CD8-positive, alpha-beta memory T cell (primary cell): ENCODE data around the gene PYGM. TPM values are rescaled to one million over a fixed set of nuclear protein-coding genes. Genes with fewer than 3 reads are reported as not detected.

Experiments
- CTCF ChIA-PET: fragments of 350-600 bp; sonication (Branson Sonifier 250); formaldehyde crosslinking; loops from one replicate; lab custom pipeline; 2021; ENCODE audit warnings: antibody characterized with exemption; lab: Charles Lee
- POLR2A ChIA-PET: fragments of 350-600 bp; sonication (Branson Sonifier 250); formaldehyde crosslinking; loops from one replicate; lab custom pipeline; 2021; ENCODE audit warnings: antibody characterized with exemption; lab: Charles Lee
- DNase-seq, 5 donors: peaks; one replicate each; pipeline versions ENCODE4 v3.0.0 to v3.0.0-alpha.2; 2020 to 2022; ENCODE audit warnings: mixed read lengths in 1 of 5
- H3K27ac ChIP-seq: one replicate; pipeline ENCODE4 v1.7.0; 2013; ENCODE audit warnings: low read depth, mild to moderate bottlenecking, low read length, moderate library complexity
- H3K27me3 ChIP-seq: 2 replicates; pipeline ENCODE4 v1.7.0; 2013; ENCODE audit warnings: low read length, mild to moderate bottlenecking; ENCODE audit not compliant: insufficient read depth, poor library complexity, severe bottlenecking
- H3K36me3 ChIP-seq: 2 replicates; pipeline ENCODE4 v1.7.0; 2013; ENCODE audit warnings: mild to moderate bottlenecking, low read length, moderate library complexity; ENCODE audit not compliant: insufficient read depth
- H3K4me1 ChIP-seq: 2 replicates; pipeline ENCODE4 v1.7.0; 2013; ENCODE audit warnings: mild to moderate bottlenecking, low read length, moderate library complexity; ENCODE audit not compliant: insufficient read depth
- H3K4me3 ChIP-seq: 2 replicates; pipeline ENCODE4 v1.7.0; 2013; ENCODE audit warnings: mild to moderate bottlenecking, low read length
- H3K9me3 ChIP-seq: 2 replicates; pipeline ENCODE4 v1.7.0; 2013; ENCODE audit warnings: mild to moderate bottlenecking, low read length
- H3K27ac Mint-ChIP-seq, 8 donors: one replicate each; pipeline ENCODE4 v1.8.0; 2020 to 2021; ENCODE audit warnings: mixed read lengths in 8 of 8, mild to moderate bottlenecking in 6 of 8, inconsistent platforms in 3 of 8, moderate library complexity in 3 of 8
- H3K27me3 Mint-ChIP-seq, 2 donors: one replicate each; pipeline ENCODE4 v1.8.0; 2020 to 2021; ENCODE audit warnings: mixed read lengths in 2 of 2, mild to moderate bottlenecking in 1 of 2, moderate library complexity in 1 of 2
- H3K36me3 Mint-ChIP-seq, 3 donors: one replicate each; pipeline ENCODE4 v1.8.0; 2020 to 2021; ENCODE audit warnings: mixed read lengths in 3 of 3, inconsistent platforms in 1 of 3, mild to moderate bottlenecking in 1 of 3
- H3K4me1 Mint-ChIP-seq, 3 donors: one replicate each; pipeline ENCODE4 v1.8.0; 2020 to 2021; ENCODE audit warnings: mixed read lengths in 3 of 3, inconsistent platforms in 1 of 3, mild to moderate bottlenecking in 1 of 3
- H3K4me3 Mint-ChIP-seq, 7 donors: one replicate each; pipeline ENCODE4 v1.8.0; 2020 to 2021; ENCODE audit warnings: mixed read lengths in 7 of 7, mild to moderate bottlenecking in 6 of 7, moderate library complexity in 4 of 7, inconsistent platforms in 2 of 7
- H3K9me3 Mint-ChIP-seq, 5 donors: one replicate each; pipeline ENCODE4 v1.8.0; 2020 to 2022; ENCODE audit warnings: mixed read lengths in 5 of 5, mild to moderate bottlenecking in 3 of 5, moderate library complexity in 2 of 5, inconsistent platforms in 1 of 5
- polyA plus RNA-seq: library from polyadenylated mRNA; unstranded; fragments of 300-500 nt; fragmentation: Illumina TruSeq; gene quantifications from one replicate; pipeline ENCODE4 v1.2.3, GENCODE V29; 2021
- total RNA-seq, 2 experiments: library from RNA; stranded (reverse); gene quantifications; one replicate each; pipeline ENCODE4 v1.2.3, GENCODE V29; 2021

Gene PYGM
- total and polyA plus RNA-seq, 3 experiments from 2014 or later, result 0.15 to 2.2 (median 2.2) TPM

GRCh38 chr11:64726211-64726641, 33.5 kb downstream of the PYGM start:
- Histone ChIP-seq H3K9me3 (no peaks in the 10 kb centered on the region), H3K4me1 (peaks cover 6% of the 10 kb centered on the region), H3K36me3 (peaks cover 14% of the 10 kb centered on the region), H3K4me3 (no peak overlapping the region), H3K27me3 (peaks cover 6% of the 10 kb centered on the region), H3K27ac (no peak overlapping the region)
- H3K4me3 Mint-ChIP-seq, result no peak overlapping the region
- H3K4me1 Mint-ChIP-seq, result peaks cover 11 to 20% (median 16%) of the 10 kb centered on the region in 3 donors
- peaks cover 7 to 12% of the 10 kb centered on the region in 2 donors for H3K27me3 Mint-ChIP-seq
- H3K9me3 Mint-ChIP-seq, result peaks cover 0 to 2% (median 0%) of the 10 kb centered on the region in 5 donors
- peak overlapping the region in 1 of 8 donors; percentile 66 for H3K27ac Mint-ChIP-seq
- DNase-seq, result no peak
- ChIA-PET POLR2A (interaction anchor here (1.0 kb wide), 1 partner anchor 13 kb away, joined by 3 read pairs; no protein-coding TSS in a partner anchor), CTCF (interaction anchor here (0.6 to 1.2 kb wide), 2 partner anchors 26 to 38 kb away, joined by 3 read pairs; no protein-coding TSS in a partner anchor)
- peaks cover 4 to 41% (median 9%) of the 10 kb centered on the region in 3 donors for H3K36me3 Mint-ChIP-seq

GRCh38 chr11:64724863-64725532, 34.8 kb downstream of the PYGM start:
- Mint-ChIP-seq H3K4me1 (peaks cover 10 to 20% (median 16%) of the 10 kb centered on the region in 3 donors), H3K4me3 (peak overlapping the region in 3 of 7 donors; percentile 17 to 52 (median 50)), H3K9me3 (peaks cover 0 to 2% (median 0%) of the 10 kb centered on the region in 5 donors), H3K27ac (peak overlapping the region in 5 of 8 donors; percentile 27 to 70 (median 52)), H3K36me3 (peaks cover 0 to 31% (median 8%) of the 10 kb centered on the region in 3 donors), H3K27me3 (peaks cover 10 to 22% of the 10 kb centered on the region in 2 donors)
- ChIA-PET CTCF (interaction anchor here (1.2 kb wide), 1 partner anchor 37 kb away, joined by 3 read pairs; no protein-coding TSS in a partner anchor), POLR2A (no interaction called here)
- Histone ChIP-seq H3K36me3 (peaks cover 5% of the 10 kb centered on the region), H3K27me3 (peaks cover 6% of the 10 kb centered on the region), H3K27ac (no peak overlapping the region), H3K9me3 (no peaks in the 10 kb centered on the region), H3K4me1 (peaks cover 6% of the 10 kb centered on the region), H3K4me3 (no peak overlapping the region)
- DNase-seq, result no peak

- H3K4me3 ChIP-seq, result no peak overlapping the region
- H3K27ac Mint-ChIP-seq, result peak overlapping the region in 6 of 8 donors; percentile 42 to 90 (median 65)
Measured at GRCh38 chr11:64723907-64724862, 35.6 kb downstream of the PYGM start.

GRCh38 chr11:64723117-64723906, 36.5 kb downstream of the PYGM start, which contains the start of gene NRXN2:
Gene NRXN2 (minus strand): TSS chr11:64723197. CDS start chr11:64713699, 9,498 bp downstream.
- Histone ChIP-seq H3K27ac (peak within 1 kb of the TSS; percentile 43), H3K27me3 (peaks cover 6% of the 10 kb centered on the region), H3K36me3 (no peaks in the 10 kb centered on the region), H3K9me3 (no peaks in the 10 kb centered on the region), H3K4me1 (peaks cover 6% of the 10 kb centered on the region), H3K4me3 (peak within 1 kb of the TSS; percentile 67)
- H3K4me1 Mint-ChIP-seq, result peaks cover 8 to 20% (median 16%) of the 10 kb centered on the region in 3 donors
- peak; percentile 78 to 87 (median 82) for DNase-seq
- H3K27ac Mint-ChIP-seq, result peak within 1 kb of the TSS in 6 of 8 donors; percentile 42 to 90 (median 65)
- ChIA-PET CTCF (interaction anchor here (1.0 to 1.4 kb wide), 2 partner anchors 21 to 35 kb away, joined by 3 read pairs; no protein-coding TSS in a partner anchor), POLR2A (interaction anchor here (0.6 to 1.4 kb wide), 2 partner anchors 35 to 886 kb away, joined by 5 to 6 read pairs; no protein-coding TSS in a partner anchor)
- H3K36me3 Mint-ChIP-seq, result peaks cover 0 to 19% (median 6%) of the 10 kb centered on the region in 3 donors
- peaks cover 13 to 37% of the 10 kb centered on the region in 2 donors for H3K27me3 Mint-ChIP-seq
- H3K4me3 Mint-ChIP-seq, result peak within 1 kb of the TSS; percentile 68 to 85 (median 74)
- no peaks in the 10 kb centered on the region for H3K9me3 Mint-ChIP-seq

More at GRCh38 chr11:64723907-64724862, 35.6 kb downstream of the PYGM start:
- ChIA-PET CTCF (interaction anchor here (1.4 kb wide), 1 partner anchor 20 kb away, joined by 3 read pairs; no protein-coding TSS in a partner anchor), POLR2A (no interaction called here)
- H3K4me1 Mint-ChIP-seq, result peaks cover 8 to 20% (median 16%) of the 10 kb centered on the region in 3 donors
- no peak for DNase-seq
- Histone ChIP-seq H3K36me3 (peaks cover 5% of the 10 kb centered on the region), H3K27me3 (peaks cover 6% of the 10 kb centered on the region), H3K27ac (no peak overlapping the region), H3K4me1 (peaks cover 6% of the 10 kb centered on the region), H3K9me3 (no peaks in the 10 kb centered on the region)
- H3K36me3 Mint-ChIP-seq, result peaks cover 0 to 26% (median 8%) of the 10 kb centered on the region in 3 donors
- peaks cover 12 to 29% of the 10 kb centered on the region in 2 donors for H3K27me3 Mint-ChIP-seq
- peaks cover 0 to 2% (median 0%) of the 10 kb centered on the region in 5 donors for H3K9me3 Mint-ChIP-seq
- peak overlapping the region; percentile 58 to 75 (median 74) for H3K4me3 Mint-ChIP-seq

- ChIA-PET POLR2A (interaction anchor here (0.6 to 1.4 kb wide), 2 partner anchors 34 to 886 kb away, joined by 5 to 6 read pairs; no protein-coding TSS in a partner anchor), CTCF (interaction anchor here (1.0 to 2.2 kb wide), 4 partner anchors 22 to 34 kb away, joined by 3 to 7 read pairs (median 3); partner anchors contain the start of gene RASGRP2)
- DNase-seq, result peak in 1 of 5 donors; percentile 45
- no peaks in the 10 kb centered on the region for H3K36me3 ChIP-seq
- peaks cover 6% of the 10 kb centered on the region for H3K4me1 ChIP-seq
- H3K27ac Mint-ChIP-seq, result peak overlapping the region in 3 of 8 donors; percentile 11 to 63 (median 47)
- H3K9me3 Mint-ChIP-seq, result no peaks in the 10 kb centered on the region
- peaks cover 0 to 11% (median 0%) of the 10 kb centered on the region in 3 donors for H3K36me3 Mint-ChIP-seq
- H3K4me1 Mint-ChIP-seq, result peaks cover 8 to 20% (median 16%) of the 10 kb centered on the region in 3 donors
- H3K4me3 Mint-ChIP-seq, result peak overlapping the region in 6 of 7 donors; percentile 50 to 70 (median 59)
- peaks cover 20 to 46% of the 10 kb centered on the region in 2 donors for H3K27me3 Mint-ChIP-seq
- H3K27me3 ChIP-seq, result peaks cover 12% of the 10 kb centered on the region
- no peak overlapping the region for H3K27ac ChIP-seq
- H3K4me3 ChIP-seq, result no peak overlapping the region
- H3K9me3 ChIP-seq, result no peaks in the 10 kb centered on the region
Measured at GRCh38 chr11:64722141-64723065, 37.4 kb downstream of the PYGM start.

- CTCF ChIA-PET, result interaction anchor here (1.1 to 2.2 kb wide), 2 partner anchors 23 to 33 kb away, joined by 3 to 7 read pairs; partner anchors contain the start of gene RASGRP2
Measured at GRCh38 chr11:64721359-64721699, 38.4 kb downstream of the PYGM start.

More at GRCh38 chr11:64721359-64721699, 38.4 kb downstream of the PYGM start:
- DNase-seq, result no peak
- Mint-ChIP-seq H3K27ac (peak overlapping the region in 1 of 8 donors; percentile 60), H3K4me1 (peaks cover 8 to 20% (median 16%) of the 10 kb centered on the region in 3 donors), H3K27me3 (peaks cover 25 to 55% of the 10 kb centered on the region in 2 donors), H3K36me3 (no peaks in the 10 kb centered on the region), H3K9me3 (no peaks in the 10 kb centered on the region), H3K4me3 (peak overlapping the region in 1 of 7 donors; percentile 8)
- Histone ChIP-seq H3K4me3 (no peak overlapping the region), H3K9me3 (no peaks in the 10 kb centered on the region), H3K27me3 (peaks cover 19% of the 10 kb centered on the region), H3K4me1 (peaks cover 6% of the 10 kb centered on the region), H3K27ac (no peak overlapping the region), H3K36me3 (no peaks in the 10 kb centered on the region)
- POLR2A ChIA-PET, result no interaction called here
